Kidney (tissue), 14 donors: ENCODE results near the gene RNASE4. TPM values are rescaled to one million over a fixed set of nuclear protein-coding genes. Genes with fewer than 3 reads are reported as not detected.
A peak's percentile ranks its signal among the peaks of the same experiment; 100 is the strongest.

Experiments used
- DNase-seq, 5 donors: peaks; one replicate each; pipeline ENCODE4 v3.0.0-alpha.2; 2013 to 2020
- FAIRE-seq: peaks from 2 replicates; lab custom pipeline; 2012; peaks lifted over from hg19 to GRCh38; lab: Jason Lieb, UNC
- H3K27ac ChIP-seq, 2 donors: one replicate each; pipeline ENCODE4 v1.7.0; 2013; ENCODE audit warnings: low read depth in 2 of 2, low read length in 2 of 2, inconsistent platforms in 1 of 2
- H3K27me3 ChIP-seq: one replicate; pipeline ENCODE4 v1.7.1; 2013; ENCODE audit warnings: low read length, inconsistent platforms; ENCODE audit not compliant: control insufficient read depth, insufficient read depth
- H3K36me3 ChIP-seq, 3 donors: one replicate each; pipeline versions ENCODE4 v1.7.0 to v1.7.1; 2013; ENCODE audit warnings: low read length in 3 of 3, control low read depth in 1 of 3, inconsistent platforms in 1 of 3; ENCODE audit not compliant: insufficient read depth in 3 of 3, control insufficient read depth in 2 of 3
- H3K4me1 ChIP-seq, 3 donors: one replicate each; pipeline versions ENCODE4 v1.7.0 to v1.7.1; 2013; ENCODE audit warnings: low read length in 3 of 3, inconsistent platforms in 1 of 3, low read depth in 1 of 3; ENCODE audit not compliant: control insufficient read depth in 2 of 3, insufficient read depth in 2 of 3
- H3K4me3 ChIP-seq, 3 donors: one replicate each; pipeline versions ENCODE4 v1.7.0 to v1.8.1; 2013; ENCODE audit warnings: low read length in 3 of 3, control low read depth in 1 of 3, inconsistent platforms in 1 of 3
- H3K9ac ChIP-seq, 3 donors: one replicate each; pipeline versions ENCODE4 v1.7.0 to v1.7.1; 2013; ENCODE audit warnings: low read length in 3 of 3, control low read depth in 1 of 3, inconsistent platforms in 1 of 3
- H3K9me3 ChIP-seq, 3 donors: one replicate each; pipeline versions ENCODE4 v1.7.0 to v1.7.1; 2013; ENCODE audit warnings: low read length in 3 of 3, control low read depth in 1 of 3, inconsistent platforms in 1 of 3; ENCODE audit not compliant: control insufficient read depth in 2 of 3, insufficient read depth in 1 of 3
- CTCF ChIP-seq: IDR thresholded peaks from 3 replicates; pipeline ENCODE4 v1.5.1; 2012; ENCODE audit warnings: mild to moderate bottlenecking, moderate library complexity, borderline replicate concordance; ENCODE audit not compliant: insufficient read depth; ENCODE audit errors: extremely low read depth
- intact Hi-C: fragments of 100-400 bp; cut with DNase I; formaldehyde crosslinking; loops from one replicate; pipeline ENCODE4 v1.11.1; 2022
- polyA plus RNA-seq: library from polyadenylated mRNA; stranded (reverse); fragments of 350-450 nt; fragmentation: Illumina TruSeq; extraction: RNeasy Lipid Tissue Mini Kit (QIAGEN cat#74804); gene quantifications from one replicate; pipeline ENCODE4 v1.2.3, GENCODE V29; 2014; ENCODE audit warnings: low read depth, low replicate concordance; ENCODE audit not compliant: insufficient read depth
- total RNA-seq: library from RNA; stranded (reverse); fragmentation: NEBNext Ultra II Directional; extraction: Animal tissue kit (Norgen Biotek cat#: 25700); gene quantifications from one replicate; pipeline ENCODE4 v1.2.1, GENCODE V29; 2021
- donor health status: control.
- donor health status: control.
- donor health status: control.
- donor health status: control.
- donor health status: control.
- donor health status: DM: yes; HTN: yes; CAD: no.
- donor health status: Normal renal cell carcinoma (clear cell type).

RNASE4 gene
- total and polyA plus RNA-seq, 2 donors from 2014 or later, result 22.8 to 40.4 TPM

GRCh38 chr14:20683125-20683890 is 1.1 kb upstream of the RNASE4 start:
- Histone ChIP-seq H3K4me1 (peaks cover 0 to 25% (median 17%) of the 10 kb centered on the region in 3 donors), H3K4me3 (peak overlapping the region; percentile 79 to 94 (median 91)), H3K9me3 (no peaks in the 10 kb centered on the region), H3K27ac (peak overlapping the region; percentile 98 to 100), H3K9ac (peak overlapping the region; percentile 74 to 99 (median 96)), H3K36me3 (no peaks in the 10 kb centered on the region), H3K27me3 (no peaks in the 10 kb centered on the region)
- intact Hi-C loops, result loop anchor here (10.0 kb wide), 1 partner anchor 349 kb away; the partner anchor contains the start of gene CCNB1IP1
- DNase-seq (peak; percentile 83 to 96 (median 91)), FAIRE-seq (no peak)
- no peak for TF ChIP-seq CTCF

- Histone ChIP-seq H3K4me1 (peaks cover 0 to 26% (median 17%) of the 10 kb centered on the region in 3 donors), H3K36me3 (no peaks in the 10 kb centered on the region), H3K27me3 (no peaks in the 10 kb centered on the region), H3K27ac (peak overlapping the region; percentile 98 to 100), H3K4me3 (peak overlapping the region; percentile 79 to 94 (median 91)), H3K9me3 (no peaks in the 10 kb centered on the region), H3K9ac (peak overlapping the region; percentile 70 to 96 (median 74))
- TF ChIP-seq CTCF, result no peak
- DNase-seq (peak in 3 of 5 donors; percentile 51 to 71 (median 69)), FAIRE-seq (no peak)
- intact Hi-C loops, result loop anchor here (5.0 to 10.0 kb wide), 2 partner anchors 73 to 350 kb away; partner anchors contain the start of gene CCNB1IP1
These were observed 499 bp downstream of the RNASE4 start for GRCh38 chr14:20684662-20685456.

- no peak for TF ChIP-seq CTCF
- Histone ChIP-seq H3K9ac (peak overlapping the region in 1 of 3 donors; percentile 21), H3K27me3 (no peaks in the 10 kb centered on the region), H3K27ac (peak overlapping the region; percentile 61 to 82), H3K4me1 (peaks cover 0 to 22% (median 7%) of the 10 kb centered on the region in 3 donors), H3K36me3 (no peaks in the 10 kb centered on the region), H3K4me3 (peak overlapping the region in 2 of 3 donors; percentile 32 to 49), H3K9me3 (no peaks in the 10 kb centered on the region)
- FAIRE-seq (no peak), DNase-seq (no peak)
- intact Hi-C loops, result loop anchor here (5.0 to 10.0 kb wide), 2 partner anchors 74 to 352 kb away; partner anchors contain the start of gene CCNB1IP1
These were observed 2.2 kb downstream of the RNASE4 start for GRCh38 chr14:20686386-20687143.
